Endodermal cell (in vitro differentiated cells): ENCODE data around the gene EPHB1. TPM values are rescaled to one million over a fixed set of nuclear protein-coding genes. Genes with fewer than 3 reads are reported as not detected.

Source experiments
- DNase-seq: peaks from one replicate; pipeline ENCODE4 v3.0.0-alpha.2; 2017
- H3K27ac ChIP-seq: 2 replicates; pipeline ENCODE4 v1.5.1; 2013; ENCODE audit warnings: mild to moderate bottlenecking, low read depth, low read length, moderate library complexity
- H3K27me3 ChIP-seq: 2 replicates; pipeline ENCODE4 v1.6.1; 2013; ENCODE audit warnings: mild to moderate bottlenecking, low read length, moderate library complexity; ENCODE audit not compliant: insufficient read depth, control insufficient read depth, poor library complexity, severe bottlenecking
- H3K36me3 ChIP-seq: 2 replicates; pipeline ENCODE4 v1.7.0; 2013; ENCODE audit warnings: mild to moderate bottlenecking, low read length, moderate library complexity; ENCODE audit not compliant: control insufficient read depth, insufficient read depth
- H3K4me1 ChIP-seq: one replicate; pipeline ENCODE4 v1.7.0; 2013; ENCODE audit warnings: low read length; ENCODE audit not compliant: control insufficient read depth, insufficient read depth
- H3K4me3 ChIP-seq: 2 replicates; pipeline ENCODE4 v1.5.1; 2013; ENCODE audit warnings: mild to moderate bottlenecking, low read length, moderate library complexity
- H3K9ac ChIP-seq: 2 replicates; pipeline ENCODE4 v1.6.1; 2013; ENCODE audit warnings: mild to moderate bottlenecking, low read length, moderate library complexity; ENCODE audit not compliant: poor library complexity, severe bottlenecking; ENCODE audit errors: extremely low read depth
- H3K9me3 ChIP-seq: 2 replicates; pipeline ENCODE4 v1.6.1; 2013; ENCODE audit warnings: mild to moderate bottlenecking, low read length, moderate library complexity; ENCODE audit not compliant: control insufficient read depth
- H3K27ac Mint-ChIP-seq: 2 replicates; pipeline ENCODE4 v1.8.0; 2020; ENCODE audit warnings: mixed read lengths
- H3K27me3 Mint-ChIP-seq: 2 replicates; pipeline ENCODE4 v1.8.0; 2021; ENCODE audit warnings: mild to moderate bottlenecking, mixed read lengths; ENCODE audit not compliant: insufficient read depth
- H3K36me3 Mint-ChIP-seq: 2 replicates; pipeline ENCODE4 v1.8.0; 2020; ENCODE audit warnings: low read depth, mixed read lengths
- H3K4me1 Mint-ChIP-seq: 2 replicates; pipeline ENCODE4 v1.8.0; 2020; ENCODE audit warnings: mixed read lengths
- H3K4me3 Mint-ChIP-seq: 2 replicates; pipeline ENCODE4 v1.8.0; 2020; ENCODE audit warnings: mild to moderate bottlenecking, moderate library complexity, mixed read lengths
- H3K9me3 Mint-ChIP-seq: 2 replicates; pipeline ENCODE4 v1.8.0; 2020; ENCODE audit warnings: mild to moderate bottlenecking, mixed read lengths
- CTCF ChIP-seq: fragments of 200-600 bp; sonication (generic); conservative IDR thresholded peaks from 2 replicates; pipeline ENCODE4 v1.5.0; 2021; ENCODE audit warnings: antibody characterized with exemption, mild to moderate bottlenecking
- WGBS, 2 experiments: methylation state at CpG; one replicate each; pipeline versions ENCODE4 v1.1.5 to v1.1.7; 2013; ENCODE audit warnings: missing lambda C conversion rate in 2 of 2, mixed read lengths in 1 of 2; ENCODE audit not compliant: insufficient coverage in 1 of 2, insufficient read length in 1 of 2; 5-methylcytosine and 5-hydroxymethylcytosine counted together
- total RNA-seq, 2 donors: library from RNA; stranded (reverse); fragmentation: NEBNext Ultra II Directional in 1 of 2; extraction: Animal tissue kit (Norgen Biotek cat#: 25700) in 1 of 2; gene quantifications; 2 replicates in 1 of 2; 3 replicates in 1 of 2; pipeline ENCODE4 v1.2.1, GENCODE V29; 2021

The EPHB1 gene
- total RNA-seq, 2 donors from 2014 or later, result 2.9 to 3.6 TPM

- Mint-ChIP-seq H3K9me3 (peaks cover 9% of the 10 kb centered on the region), H3K27me3 (peaks cover 9% of the 10 kb centered on the region), H3K27ac (no peak overlapping the region), H3K4me1 (peaks cover 37% of the 10 kb centered on the region), H3K36me3 (no peaks in the 10 kb centered on the region), H3K4me3 (no peak overlapping the region)
- Histone ChIP-seq H3K4me1 (peaks cover 8% of the 10 kb centered on the region), H3K9ac (no peak overlapping the region), H3K9me3 (no peaks in the 10 kb centered on the region), H3K36me3 (no peaks in the 10 kb centered on the region), H3K27ac (no peak overlapping the region), H3K4me3 (no peak overlapping the region), H3K27me3 (peaks cover 4% of the 10 kb centered on the region)
- 87 to 100% methylated on average over 1 to 2 of the region's 2 CpGs for WGBS, 2 experiments
- no peak for DNase-seq
- TF ChIP-seq CTCF, result no peak
Observed at GRCh38 chr3:135041601-135042000, 246.5 kb downstream of the EPHB1 start.

- Histone ChIP-seq H3K36me3 (no peaks in the 10 kb centered on the region), H3K9ac (no peak overlapping the region), H3K9me3 (no peaks in the 10 kb centered on the region), H3K27ac (no peak overlapping the region), H3K4me3 (no peak overlapping the region), H3K4me1 (no peaks in the 10 kb centered on the region), H3K27me3 (no peaks in the 10 kb centered on the region)
- Mint-ChIP-seq H3K27me3 (no peaks in the 10 kb centered on the region), H3K27ac (no peak overlapping the region), H3K36me3 (no peaks in the 10 kb centered on the region), H3K4me1 (peaks cover 6% of the 10 kb centered on the region), H3K9me3 (no peaks in the 10 kb centered on the region), H3K4me3 (no peak overlapping the region)
- TF ChIP-seq CTCF, result no peak
- DNase-seq, result peak; percentile 26
- 94 to 95% methylated on average over 3 to 4 of the region's 4 CpGs for WGBS, 2 experiments
Observed at GRCh38 chr3:135047061-135047460, 252.0 kb downstream of the EPHB1 start.

GRCh38 chr3:135050536-135050935, 255.5 kb downstream of the EPHB1 start:
- H3K9ac ChIP-seq, result no peak overlapping the region
- no peaks in the 10 kb centered on the region for H3K9me3 ChIP-seq
- H3K4me1 ChIP-seq, result no peaks in the 10 kb centered on the region
- H3K9me3 Mint-ChIP-seq, result no peaks in the 10 kb centered on the region
- no peak overlapping the region for H3K27ac Mint-ChIP-seq
- WGBS, 2 experiments, result 90% methylated on average over 3 of the region's 3 CpGs; no CpG with 5 or more reads in 1 of the 2 experiments
- H3K4me1 Mint-ChIP-seq, result peaks cover 2% of the 10 kb centered on the region
- no peaks in the 10 kb centered on the region for H3K36me3 ChIP-seq
- no peak overlapping the region for H3K4me3 ChIP-seq
- DNase-seq, result peak; percentile 68
- no peak overlapping the region for H3K27ac ChIP-seq
- no peak overlapping the region for H3K4me3 Mint-ChIP-seq
- TF ChIP-seq CTCF, result no peak
- H3K36me3 Mint-ChIP-seq, result no peaks in the 10 kb centered on the region
- no peaks in the 10 kb centered on the region for H3K27me3 ChIP-seq
- H3K27me3 Mint-ChIP-seq, result no peaks in the 10 kb centered on the region
